ENCODE measurements around the gene FAP.

Gene FAP

GRCh38 chr2:162232027-162232426 is 11.2 kb downstream of the FAP start (continued):
- TF ChIP-seq ZNF449 (tag by site-specific recombination; IDR thresholded peaks at IDR 0.05) (no peak), GLI2 (tag by site-specific recombination; IDR thresholded peaks at IDR 0.05; ENCODE audit: borderline replicate concordance, low read depth) (no peak), ZNF843 (tag by site-specific recombination; IDR thresholded peaks at IDR 0.05) (no peak), ZNF514 (tag by site-specific recombination; IDR thresholded peaks at IDR 0.05) (no peak)

- POLR2A ChIA-PET, result no interaction called here
- CTCF ChIA-PET, result interaction anchor here (0.6 to 3.9 kb wide), 3 partner anchors 10 to 96 kb away, joined by 4 to 21 read pairs (median 5); no protein-coding TSS in a partner anchor
- H3K27ac ChIP-seq (ENCODE audit: extremely low read depth, low read depth, low read length), result no peak overlapping the region
- H3K9me3 ChIP-seq (ENCODE audit: control insufficient read depth, insufficient read depth, low read depth, low read length), result no peaks in the 10 kb centered on the region
- TF ChIP-seq BCL11B (tag by site-specific recombination; IDR thresholded peaks at IDR 0.05; ENCODE audit: low read depth) (no peak), KLF7 (tag by site-specific recombination; IDR thresholded peaks at IDR 0.05; ENCODE audit: borderline replicate concordance) (no peak), INSM2 (tag by site-specific recombination; IDR thresholded peaks at IDR 0.05) (no peak), ZNF785 (tag by site-specific recombination; IDR thresholded peaks at IDR 0.05) (no peak), ZNF510 (tag by site-specific recombination; IDR thresholded peaks at IDR 0.05; ENCODE audit: insufficient replicate concordance) (no peak), ZNF664 (tag by site-specific recombination; IDR thresholded peaks at IDR 0.05) (no peak), ZNF266 (tag by site-specific recombination; IDR thresholded peaks at IDR 0.05; ENCODE audit: low read depth) (no peak), ZNF558 (tag by site-specific recombination; IDR thresholded peaks at IDR 0.05) (no peak), PRDM2 (tag by site-specific recombination; IDR thresholded peaks at IDR 0.05; ENCODE audit: borderline replicate concordance) (no peak), ZNF521 (tag by site-specific recombination; IDR thresholded peaks at IDR 0.05) (no peak), ZNF513 (tag by site-specific recombination; IDR thresholded peaks at IDR 0.05) (no peak)
- H3K36me3 ChIP-seq (ENCODE audit: control insufficient read depth in 2 of 2, insufficient read depth in 1 of 2, low read length in 2 of 2), result no peaks in the 10 kb centered on the region
- H3K4me1 ChIP-seq (ENCODE audit: control insufficient read depth, insufficient read depth, low read length), result no peaks in the 10 kb centered on the region
- H3K4me3 ChIP-seq (ENCODE audit: low read depth, low read length), result no peak overlapping the region
Observed at GRCh38 chr2:162230761-162231160, 12.5 kb downstream of the FAP start.

All from HEK293 (cell line).